Measurements from ENCODE around the gene EGR1.

GRCh38 chr5:138441221-138441620 is 24.1 kb upstream of the EGR1 start:
- no peak for TF ChIP-seq CTCF (IDR thresholded peaks at IDR 0.05)
- TF ChIP-seq POLR2AphosphoS5 (IDR thresholded peaks at IDR 0.05; ENCODE audit: low read depth, low read length): no peak
- TF ChIP-seq RCOR1 (IDR thresholded peaks at IDR 0.05; ENCODE audit: low read length): no peak
- TF ChIP-seq EP300 (IDR thresholded peaks at IDR 0.05; ENCODE audit: borderline replicate concordance in 1 of 2, low read depth in 1 of 2, low read length in 1 of 2): no peak
- no peak for TF ChIP-seq FOXJ3 (CRISPR knock-in tag; IDR thresholded peaks at IDR 0.05)
- no peak for TF ChIP-seq RAD21 (IDR thresholded peaks at IDR 0.05; ENCODE audit: low read length)
- no peak for TF ChIP-seq FOSL2 (IDR thresholded peaks at IDR 0.05; ENCODE audit: borderline replicate concordance, low read depth)
- no peak for TF ChIP-seq REST (IDR thresholded peaks at IDR 0.05; ENCODE audit: low read depth, low read length)
- TF ChIP-seq USF1 (IDR thresholded peaks at IDR 0.05; ENCODE audit: borderline replicate concordance, low read depth): no peak
- TF ChIP-seq FOXM1 (IDR thresholded peaks at IDR 0.05; ENCODE audit: low read depth): no peak
